B cell (primary cell): ENCODE results near the gene RERE. TPM values are rescaled to one million over a fixed set of nuclear protein-coding genes. Genes with fewer than 3 reads are reported as not detected.

Source experiments
- ATAC-seq: fragments of 200-7000 bp; cut with Tn5 transposase; one replicate; pipeline ENCODE4 v1.10.0; 2021; ENCODE audit warnings: low read depth, mild to moderate bottlenecking, moderate number of reproducible peaks, moderate library complexity
- CTCF ChIA-PET: fragments of 350-600 bp; sonication (Branson Sonifier 250); formaldehyde crosslinking; loops from one replicate; lab custom pipeline; 2021; ENCODE audit warnings: antibody characterized with exemption, inconsistent platforms; lab: Charles Lee
- POLR2A ChIA-PET: fragments of 350-600 bp; sonication (Branson Sonifier 250); formaldehyde crosslinking; loops from one replicate; lab custom pipeline; 2021; ENCODE audit warnings: antibody characterized with exemption; lab: Charles Lee
- DNase-seq: peaks from one replicate; pipeline ENCODE4 v3.0.0; 2013
- H2AFZ ChIP-seq: 2 replicates; pipeline ENCODE4 v1.6.1; 2012; ENCODE audit warnings: mild to moderate bottlenecking, low read depth, low read length; ENCODE audit not compliant: insufficient read depth, poor library complexity, severe bottlenecking
- H3K27ac ChIP-seq, 2 donors: 1 replicate in 1 of 2; 2 replicates in 1 of 2; pipeline ENCODE4 v1.5.1; 2012 to 2013; ENCODE audit warnings: low read length in 2 of 2, mild to moderate bottlenecking in 2 of 2, moderate library complexity in 1 of 2
- H3K27me3 ChIP-seq, 4 experiments: fragments of 200-600 bp in 1 of 4; sonication (generic) in 1 of 4; replicated peaks in 1 of 4; 1 replicate in 2 of 4; 2 replicates in 2 of 4; pipeline versions ENCODE4 v1.6.1 to v1.7.0; 2013 to 2016; ENCODE audit warnings: low read length in 3 of 4, mild to moderate bottlenecking in 2 of 4, mixed read lengths in 1 of 4, moderate library complexity in 1 of 4; ENCODE audit not compliant: insufficient read depth in 4 of 4, control insufficient read depth in 3 of 4; ENCODE audit errors: control extremely low read depth in 1 of 4
- H3K36me3 ChIP-seq, 2 experiments: replicated peaks in 1 of 2; 1 replicate in 1 of 2; 2 replicates in 1 of 2; pipeline versions ENCODE4 v1.6.1 to v1.7.1; 2013; ENCODE audit warnings: low read length in 1 of 2; ENCODE audit not compliant: insufficient read depth in 2 of 2, control insufficient read depth in 1 of 2; ENCODE audit errors: control extremely low read depth in 1 of 2, extremely low read depth in 1 of 2
- H3K4me1 ChIP-seq, 2 donors: fragments of 200-600 bp in 1 of 2; sonication (generic) in 1 of 2; 1 replicate in 1 of 2; 2 replicates in 1 of 2; pipeline versions ENCODE4 v1.5.1 to v1.6.1; 2013 to 2017; ENCODE audit warnings: low read length in 2 of 2; ENCODE audit not compliant: control insufficient read depth in 2 of 2, insufficient read depth in 2 of 2
- H3K4me2 ChIP-seq: replicated peaks from 2 replicates; pipeline ENCODE3; 2012; ENCODE audit warnings: mild to moderate bottlenecking, low read depth, low read length; ENCODE audit not compliant: poor library complexity, severe bottlenecking
- H3K4me3 ChIP-seq, 5 experiments: fragments of 200-600 bp in 1 of 5; sonication (generic) in 1 of 5; 1 replicate in 3 of 5; 2 replicates in 2 of 5; pipeline versions ENCODE4 v1.5.1 to v1.7.0; 2011 to 2016; ENCODE audit warnings: low read length in 4 of 5, mild to moderate bottlenecking in 4 of 5, low read depth in 2 of 5, control low read depth in 1 of 5, moderate library complexity in 1 of 5; ENCODE audit not compliant: insufficient read depth in 1 of 5; ENCODE audit errors: control extremely low read depth in 1 of 5, extremely low read depth in 1 of 5
- H3K79me2 ChIP-seq: fragments of 200-600 bp; sonication (generic); one replicate; pipeline ENCODE4 v1.6.0; 2016; ENCODE audit warnings: low read length; ENCODE audit not compliant: control insufficient read depth, insufficient read depth
- H3K9ac ChIP-seq: fragments of 200-600 bp; sonication (generic); 2 replicates; pipeline ENCODE4 v1.6.1; 2017; ENCODE audit warnings: mild to moderate bottlenecking, low read length, moderate library complexity
- H3K9me3 ChIP-seq, 3 donors: one replicate each; pipeline versions ENCODE4 v1.6.1 to v1.7.1; 2013; ENCODE audit warnings: low read length in 2 of 3; ENCODE audit not compliant: control insufficient read depth in 2 of 3, insufficient read depth in 1 of 3; ENCODE audit errors: control extremely low read depth in 1 of 3
- H4K20me1 ChIP-seq: 2 replicates; pipeline ENCODE4 v1.6.0; 2012; ENCODE audit warnings: mild to moderate bottlenecking, low read length; ENCODE audit not compliant: insufficient read depth, control insufficient read depth, poor library complexity, severe bottlenecking
- H3K27ac Mint-ChIP-seq: one replicate; pipeline ENCODE4 v1.8.0; 2021; ENCODE audit warnings: mixed read lengths
- H3K27me3 Mint-ChIP-seq: one replicate; pipeline ENCODE4 v1.8.0; 2021; ENCODE audit warnings: mixed read lengths
- H3K4me1 Mint-ChIP-seq: one replicate; pipeline ENCODE4 v1.8.0; 2021; ENCODE audit warnings: mixed read lengths
- H3K4me3 Mint-ChIP-seq: one replicate; pipeline ENCODE4 v1.8.0; 2021; ENCODE audit warnings: mixed read lengths
- H3K9me3 Mint-ChIP-seq: one replicate; pipeline ENCODE4 v1.8.0; 2022; ENCODE audit warnings: mixed read lengths; ENCODE audit not compliant: insufficient read depth
- CTCF ChIP-seq: fragments of 200-600 bp; IDR thresholded peaks from one replicate; pipeline ENCODE4 v1.8.0; 2022; ENCODE audit warnings: antibody characterized with exemption, mild to moderate bottlenecking
- EZH2 ChIP-seq: IDR thresholded peaks from 2 replicates; pipeline ENCODE4 v1.6.1; 2012; ENCODE audit warnings: borderline replicate concordance, low read depth, mild to moderate bottlenecking, moderate library complexity, low read length; ENCODE audit not compliant: insufficient read depth, poor library complexity, severe bottlenecking
- WGBS: methylation state at CpG from one replicate; pipeline ENCODE4 v1.1.5; 2013; ENCODE audit warnings: missing lambda C conversion rate; ENCODE audit not compliant: insufficient coverage; 5-methylcytosine and 5-hydroxymethylcytosine counted together
- intact Hi-C: fragments of 100-400 bp; cut with micrococcal nuclease; formaldehyde crosslinking; loops from one replicate; pipeline ENCODE4 v1.10.0; 2022
- polyA plus RNA-seq: library from polyadenylated mRNA; depleted of rRNA; stranded (reverse); fragments of >200 nt; gene quantifications from 2 replicates; pipeline ENCODE4 v1.2.3, GENCODE V29; 2012
- total RNA-seq, 2 donors: library from RNA; stranded (reverse); fragments of 120-200 nt in 1 of 2; gene quantifications; 1 replicate in 1 of 2; 2 replicates in 1 of 2; pipeline versions ENCODE4 v1.2.3 to v1.2.4, GENCODE V29; 2013 to 2022

RERE gene
- total and polyA plus RNA-seq, 2 donors (not counting 1 experiment from before 2014, with no cell fraction given), result 27.3 to 132 TPM

- TF ChIP-seq EZH2 (no peak), CTCF (no peak)
- Histone ChIP-seq H3K4me1 (peaks cover 33 to 46% of the 10 kb centered on the region in 2 donors), H3K27ac (peak overlapping the region in 1 of 2 donors; percentile 66), H2AFZ (no peak overlapping the region), H3K36me3 (peaks cover 0 to 26% of the 10 kb centered on the region in 2 experiments), H3K27me3 (no peaks in the 10 kb centered on the region), H3K9ac (no peak overlapping the region), H4K20me1 (no peaks in the 10 kb centered on the region), H3K4me3 (no peak overlapping the region), H3K79me2 (peaks cover 99% of the 10 kb centered on the region), H3K4me2 (no peak overlapping the region), H3K9me3 (peaks cover 0 to 5% (median 0%) of the 10 kb centered on the region in 3 donors)
- CTCF ChIA-PET, result no interaction called here
- Mint-ChIP-seq H3K4me1 (peaks cover 67% of the 10 kb centered on the region), H3K9me3 (peaks cover 2% of the 10 kb centered on the region), H3K4me3 (no peak overlapping the region), H3K27me3 (no peaks in the 10 kb centered on the region), H3K27ac (peak overlapping the region; percentile 35)
- intact Hi-C loops, result no loop called here
- WGBS, result 98% methylated on average over 6 of the region's 7 CpGs
- DNase-seq, result no peak
- POLR2A ChIA-PET, result no interaction called here
- ATAC-seq, result no peak
Observed at GRCh38 chr1:8517661-8518489, 299.6 kb downstream of the RERE start.
